GM18861 (cell line): Measurements from ENCODE around the gene DISC1.
"Not testable (repeated sequence)": the region's sequence is repeated elsewhere in the genome, so short reads cannot be mapped to it uniquely, and the experiment has no call there.

Experiments used
- ATAC-seq: cut with Tn5 transposase; IDR thresholded peaks from one replicate; pipeline ENCODE4 v1.9.1; 2021; ENCODE audit not compliant: unreplicated experiment

The DISC1 gene

GRCh38 chr1:231943084-231943483 lies 316.5 kb downstream of the DISC1 start:
- ATAC-seq = no peak

- ATAC-seq = not testable (repeated sequence)
Observed at GRCh38 chr1:231948102-231948501, 321.5 kb downstream of the DISC1 start.

- ATAC-seq = no peak
Observed at GRCh38 chr1:231949277-231950091, 322.9 kb downstream of the DISC1 start.

GRCh38 chr1:231950331-231951128 lies 323.9 kb downstream of the DISC1 start:
- ATAC-seq = no peak

- ATAC-seq = no peak
Observed at GRCh38 chr1:231951374-231951773, 324.8 kb downstream of the DISC1 start.

- no peak for ATAC-seq
Observed at GRCh38 chr1:231952154-231952553, 325.6 kb downstream of the DISC1 start.

- no peak for ATAC-seq
Observed at GRCh38 chr1:231953660-231954059, 327.1 kb downstream of the DISC1 start.

GRCh38 chr1:231954751-231955150 lies 328.2 kb downstream of the DISC1 start:
- ATAC-seq = no peak

- no peak for ATAC-seq
Observed at GRCh38 chr1:231957359-231957758, 330.8 kb downstream of the DISC1 start.

GRCh38 chr1:231958448-231958847 lies 331.9 kb downstream of the DISC1 start:
- no peak for ATAC-seq

- no peak for ATAC-seq
Observed at GRCh38 chr1:231959225-231959884, 332.8 kb downstream of the DISC1 start.

- ATAC-seq = not testable (repeated sequence)
Observed at GRCh38 chr1:231961801-231962200, 335.2 kb downstream of the DISC1 start.

GRCh38 chr1:231962636-231963035 lies 336.0 kb downstream of the DISC1 start:
- no peak for ATAC-seq

- ATAC-seq = no peak
Observed at GRCh38 chr1:231964241-231964640, 337.7 kb downstream of the DISC1 start.

GRCh38 chr1:231964961-231965360 lies 338.4 kb downstream of the DISC1 start:
- no peak for ATAC-seq

GRCh38 chr1:231965615-231966014 lies 339.0 kb downstream of the DISC1 start:
- no peak for ATAC-seq

GRCh38 chr1:231966983-231967382 lies 340.4 kb downstream of the DISC1 start:
- ATAC-seq = no peak

- ATAC-seq = no peak
Observed at GRCh38 chr1:231969076-231969475, 342.5 kb downstream of the DISC1 start.

- not testable (repeated sequence) for ATAC-seq
Observed at GRCh38 chr1:231969761-231970160, 343.2 kb downstream of the DISC1 start.

GRCh38 chr1:231970684-231971083 lies 344.1 kb downstream of the DISC1 start:
- ATAC-seq = no peak

- no peak for ATAC-seq
Observed at GRCh38 chr1:231971397-231972110, 345.0 kb downstream of the DISC1 start.
